ENCODE measurements around the gene NOXO1.

DNA sequence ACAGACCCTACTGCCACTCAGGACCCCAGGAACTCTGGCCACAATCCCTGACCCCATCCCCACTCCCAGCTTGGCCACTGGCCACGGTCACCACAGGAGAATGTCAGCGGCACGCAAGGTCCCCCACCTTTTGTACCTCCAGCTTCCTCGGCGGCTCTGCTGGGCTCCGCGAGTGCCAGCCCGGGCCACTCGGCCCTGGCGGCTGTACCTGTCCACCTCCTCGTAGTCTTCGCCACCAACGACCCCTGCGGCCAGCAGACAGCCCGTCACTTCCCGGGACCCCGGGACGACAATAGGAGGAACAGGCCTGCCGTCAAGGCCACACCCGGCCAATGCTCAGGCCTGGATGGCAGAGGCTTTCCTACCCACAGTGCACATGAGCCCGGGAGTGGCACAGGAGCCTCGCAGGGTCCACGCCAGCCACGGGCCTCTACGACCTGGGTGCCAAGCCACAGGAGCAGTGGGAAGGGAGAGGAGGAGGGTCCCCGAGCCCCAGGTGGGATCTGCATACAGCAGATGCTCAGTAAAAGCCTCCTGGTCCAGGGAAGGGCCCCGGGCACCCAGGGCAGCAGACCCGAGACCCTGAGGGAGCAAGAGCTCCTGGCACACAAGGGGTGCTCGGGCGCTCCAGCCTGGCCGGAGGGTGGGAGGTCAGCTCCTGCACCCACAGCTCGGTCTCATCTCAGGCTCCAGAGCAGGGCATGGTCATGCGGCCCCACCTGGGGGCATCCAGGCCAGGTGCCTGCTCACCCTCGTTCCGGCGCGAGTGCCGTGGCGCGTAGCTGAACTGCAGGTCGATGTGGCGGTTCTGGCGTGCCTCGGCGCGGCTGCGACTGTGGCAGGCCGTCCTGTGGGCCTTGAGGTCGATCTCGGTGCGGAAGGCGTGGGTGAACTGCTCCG, 20.4 kb upstream of the NOXO1 start:
- no peak for TF ChIP-seq CTCF (IDR thresholded peaks at IDR 0.05)
- no peak for TF ChIP-seq MAX (IDR thresholded peaks at IDR 0.05; ENCODE audit: low read depth)
- no peak for TF ChIP-seq POLR2AphosphoS5 (IDR thresholded peaks at IDR 0.05; ENCODE audit: low read depth, low read length)
- no peak for TF ChIP-seq MXI1 (IDR thresholded peaks at IDR 0.05; ENCODE audit: low read depth, low read length)
- TF ChIP-seq GABPA (IDR thresholded peaks at IDR 0.05; ENCODE audit: low read depth): no peak
